HEK293T (cell line): ENCODE results near the gene CHMP5.

ENCODE experiments used
- CTCF ChIA-PET: fragments of 350-600 bp; formaldehyde crosslinking; extraction: SDS; loops from one replicate; lab custom pipeline; 2021; ENCODE audit warnings: antibody characterized with exemption, inconsistent platforms; lab: Yijun Ruan, JAX
- POLR2A ChIA-PET: fragments of 350-600 bp; formaldehyde crosslinking; extraction: SDS; loops from one replicate; lab custom pipeline; 2020; ENCODE audit warnings: antibody characterized with exemption, inconsistent platforms; lab: Yijun Ruan, JAX
- DNase-seq: peaks from one replicate; pipeline ENCODE4 v3.0.0; 2012; ENCODE audit warnings: mixed read lengths; ENCODE audit errors: extremely low spot score
- ARNT ChIP-seq: fragments of 450-650 bp; IDR thresholded peaks from 2 replicates; pipeline ENCODE4 v1.6.1; 2017; ENCODE audit warnings: mild to moderate bottlenecking
- BHLHE40 ChIP-seq: fragments of 450-650 bp; IDR thresholded peaks from 2 replicates; pipeline ENCODE4 v1.6.1; 2016; ENCODE audit warnings: mild to moderate bottlenecking, moderate library complexity, borderline replicate concordance
- CTBP1 ChIP-seq: fragments of 450-650 bp; IDR thresholded peaks from 2 replicates; pipeline ENCODE4 v1.6.1; 2016; ENCODE audit warnings: borderline replicate concordance
- ELF4 ChIP-seq: fragments of 450-650 bp; IDR thresholded peaks from 2 replicates; pipeline ENCODE4 v1.6.1; 2017; ENCODE audit warnings: antibody characterized with exemption
- FOXA1 ChIP-seq: fragments of 450-650 bp; IDR thresholded peaks from 2 replicates; pipeline ENCODE4 v1.6.1; 2016; ENCODE audit warnings: mild to moderate bottlenecking
- FOXK2 ChIP-seq: fragments of 450-650 bp; IDR thresholded peaks from 2 replicates; pipeline ENCODE4 v1.6.1; 2016; ENCODE audit warnings: mild to moderate bottlenecking
- FOXM1 ChIP-seq: fragments of 450-650 bp; IDR thresholded peaks from 2 replicates; pipeline ENCODE4 v1.6.1; 2017; ENCODE audit warnings: mild to moderate bottlenecking, borderline replicate concordance
- HDGF ChIP-seq: fragments of 450-650 bp; IDR thresholded peaks from 2 replicates; pipeline ENCODE4 v1.6.1; 2017; ENCODE audit warnings: antibody characterized with exemption, borderline replicate concordance
- L3MBTL2 ChIP-seq: fragments of 450-650 bp; conservative IDR thresholded peaks from 2 replicates; pipeline ENCODE4 v1.6.1; 2016; ENCODE audit warnings: mild to moderate bottlenecking
- LEF1 ChIP-seq: fragments of 450-650 bp; IDR thresholded peaks from 2 replicates; pipeline ENCODE4 v1.6.1; 2017; ENCODE audit warnings: mild to moderate bottlenecking, borderline replicate concordance
- NFRKB ChIP-seq: fragments of 450-650 bp; IDR thresholded peaks from 2 replicates; pipeline ENCODE4 v1.6.1; 2016; ENCODE audit warnings: mild to moderate bottlenecking, moderate library complexity
- SP1 ChIP-seq: fragments of 450-650 bp; IDR thresholded peaks from 2 replicates; pipeline ENCODE4 v1.6.1; 2017
- SUZ12 ChIP-seq: fragments of 450-650 bp; IDR thresholded peaks from 2 replicates; pipeline ENCODE4 v1.6.1; 2016; ENCODE audit warnings: mild to moderate bottlenecking
- TARDBP ChIP-seq: fragments of 450-650 bp; IDR thresholded peaks from 2 replicates; pipeline ENCODE4 v1.6.1; 2016
- ZNF384 ChIP-seq: fragments of 450-650 bp; IDR thresholded peaks from 2 replicates; pipeline ENCODE4 v1.6.1; 2016
- TF ChIP-seq, protein P1 (sequence below): fragments of 450-650 bp; IDR thresholded peaks from 2 replicates; pipeline ENCODE4 v1.6.1; 2016

CHMP5 gene

DNA sequence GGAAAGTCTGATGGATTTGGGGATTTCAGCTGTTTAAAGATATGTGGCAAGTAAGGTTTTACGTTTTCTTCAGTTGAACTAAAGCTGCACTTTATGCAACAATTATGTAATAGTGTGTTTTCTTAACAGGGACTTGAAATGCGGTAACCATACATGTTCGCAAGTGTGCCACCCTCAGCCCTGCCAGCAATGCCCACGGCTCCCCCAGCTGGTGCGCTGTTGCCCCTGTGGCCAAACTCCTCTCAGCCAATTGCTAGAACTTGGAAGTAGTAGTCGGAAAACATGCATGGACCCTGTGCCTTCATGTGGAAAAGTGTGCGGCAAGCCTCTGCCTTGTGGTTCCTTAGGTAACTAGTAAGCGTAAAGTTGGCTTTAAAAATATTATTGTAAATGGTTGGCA is 53.9 kb downstream of the CHMP5 start:
- no peak for TF ChIP-seq FOXA1
- TF ChIP-seq ELF4 = no peak
- no peak for TF ChIP-seq L3MBTL2
- no peak for TF ChIP-seq HDGF
- TF ChIP-seq LEF1 = no peak
- CTCF ChIA-PET = no interaction called here
- POLR2A ChIA-PET = no interaction called here
- DNase-seq = no peak

DNA sequence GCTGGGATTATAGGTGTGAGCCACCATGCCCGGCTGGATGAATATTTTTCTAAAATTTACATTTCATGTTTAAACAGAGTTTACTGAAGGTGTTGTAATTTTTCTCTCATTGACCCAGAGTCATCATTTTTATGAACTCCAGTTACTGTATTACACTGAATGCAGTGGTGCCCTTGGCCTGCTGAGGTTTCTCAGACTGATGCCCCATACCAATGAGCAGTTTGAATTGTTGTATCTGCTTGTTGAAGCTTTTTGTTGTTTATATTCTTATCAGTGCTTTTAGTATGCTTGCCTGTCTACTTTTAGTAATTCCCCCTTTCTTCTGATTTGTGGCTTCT is 55.4 kb downstream of the CHMP5 start:
- ChIA-PET CTCF (no interaction called here), POLR2A (no interaction called here)
- TF ChIP-seq ZNF384 (no peak), FOXK2 (no peak), ARNT (no peak), SUZ12 (no peak), FOXM1 (no peak), NFRKB (no peak), FOXA1 (no peak), LEF1 (no peak), TARDBP (no peak), SP1 (no peak), HDGF (no peak), ELF4 (no peak), CTBP1 (no peak), BHLHE40 (no peak)
- DNase-seq = no peak

DNA sequence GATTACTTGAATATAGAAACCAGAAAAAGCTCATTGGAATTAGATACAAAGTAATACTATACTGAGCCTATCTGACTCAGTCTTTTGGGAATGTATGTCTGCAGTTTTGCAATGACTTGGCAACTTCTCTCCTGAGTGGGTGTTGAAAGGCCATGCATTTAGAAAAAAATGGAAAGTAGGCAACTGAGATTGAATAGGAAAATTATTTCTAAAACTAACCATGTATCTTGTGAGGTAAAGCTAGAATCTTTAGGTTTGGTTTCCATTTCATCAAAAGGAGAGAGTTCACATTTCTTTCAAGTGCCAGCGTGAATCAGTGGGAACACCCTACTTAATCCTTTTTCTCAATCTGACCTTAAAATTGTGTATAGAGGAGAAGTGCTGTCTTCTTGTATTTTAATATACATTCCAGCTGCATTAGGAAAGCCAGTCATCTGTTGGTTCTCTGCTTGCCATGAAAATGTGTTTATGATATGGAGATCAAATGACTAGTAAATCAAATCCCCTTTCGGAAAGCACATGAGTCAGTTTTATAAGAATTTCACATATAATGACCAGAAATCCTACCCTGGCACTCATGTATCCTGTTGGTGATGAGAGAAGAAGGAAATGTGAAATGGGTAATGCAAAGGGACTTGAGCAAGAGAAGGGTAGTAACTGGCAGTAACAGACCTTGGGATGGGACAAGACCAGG is 55.9 kb downstream of the CHMP5 start:
- DNase-seq = no peak
- ChIA-PET CTCF (no interaction called here), POLR2A (no interaction called here)

DNA sequence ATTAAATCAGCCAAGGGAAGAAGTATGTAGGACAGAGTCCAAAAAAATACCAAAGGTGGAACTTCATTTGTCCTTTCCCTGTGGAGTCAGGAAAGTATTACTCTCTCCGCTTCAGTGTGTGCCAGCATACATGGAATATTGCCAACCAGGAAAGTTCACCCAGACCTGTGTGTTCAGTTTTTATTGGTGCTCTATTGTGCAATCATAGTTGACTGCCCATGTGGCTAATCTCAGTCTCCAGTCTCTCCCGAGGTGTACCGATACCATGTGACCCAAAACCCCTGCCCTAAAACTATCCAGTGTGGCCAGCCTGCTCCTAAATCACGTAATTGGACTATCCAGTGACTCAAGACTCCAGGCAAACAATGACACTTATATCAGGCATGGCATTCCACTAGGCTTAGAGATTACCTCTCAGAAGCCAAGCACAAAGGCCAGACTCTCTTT is 64.3 kb downstream of the CHMP5 start:
- ChIA-PET POLR2A (no interaction called here), CTCF (no interaction called here)
- no peak for DNase-seq
- TF ChIP-seq ELF4 = no peak
- TF ChIP-seq HDGF = no peak
- TF ChIP-seq SUZ12 = no peak
- TF ChIP-seq TARDBP = no peak
- no peak for TF ChIP-seq FOXM1
- no peak for TF ChIP-seq BHLHE40
- no peak for TF ChIP-seq SP1
- TF ChIP-seq CTBP1 = no peak
- no peak for TF ChIP-seq ARNT
- no peak for TF ChIP-seq NFRKB
- TF ChIP-seq, protein P1, sequence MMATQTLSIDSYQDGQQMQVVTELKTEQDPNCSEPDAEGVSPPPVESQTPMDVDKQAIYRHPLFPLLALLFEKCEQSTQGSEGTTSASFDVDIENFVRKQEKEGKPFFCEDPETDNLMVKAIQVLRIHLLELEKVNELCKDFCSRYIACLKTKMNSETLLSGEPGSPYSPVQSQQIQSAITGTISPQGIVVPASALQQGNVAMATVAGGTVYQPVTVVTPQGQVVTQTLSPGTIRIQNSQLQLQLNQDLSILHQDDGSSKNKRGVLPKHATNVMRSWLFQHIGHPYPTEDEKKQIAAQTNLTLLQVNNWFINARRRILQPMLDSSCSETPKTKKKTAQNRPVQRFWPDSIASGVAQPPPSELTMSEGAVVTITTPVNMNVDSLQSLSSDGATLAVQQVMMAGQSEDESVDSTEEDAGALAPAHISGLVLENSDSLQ = no peak
- no peak for TF ChIP-seq LEF1
- TF ChIP-seq FOXA1 = no peak
- TF ChIP-seq ZNF384 = no peak
- no peak for TF ChIP-seq L3MBTL2
- no peak for TF ChIP-seq FOXK2

More for the DNA sequence above, 55.9 kb downstream of the CHMP5 start:
- no peak for TF ChIP-seq NFRKB
- TF ChIP-seq, protein P1 = no peak
- TF ChIP-seq CTBP1 = no peak
- TF ChIP-seq L3MBTL2 = no peak
- no peak for TF ChIP-seq HDGF
- TF ChIP-seq ZNF384 = no peak
- TF ChIP-seq BHLHE40 = no peak

DNA sequence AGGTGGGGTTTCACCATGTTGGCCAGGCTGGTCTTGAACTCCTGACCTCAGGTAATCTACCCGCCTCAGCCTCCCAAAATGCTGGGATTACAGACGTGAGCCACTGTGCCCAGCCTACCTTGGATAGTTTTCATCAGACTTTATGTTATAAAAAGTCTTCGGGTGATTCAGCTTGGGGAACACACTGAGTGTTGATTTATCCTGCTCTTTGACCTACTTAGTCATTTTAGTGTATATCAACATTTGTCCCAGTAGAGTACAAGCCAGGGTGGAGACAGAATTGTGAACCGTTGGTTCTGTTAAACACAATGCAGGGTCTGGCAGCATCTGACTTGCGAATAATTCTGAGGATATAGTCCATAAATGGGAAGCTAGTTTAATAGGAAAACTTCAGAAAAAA is 65.1 kb downstream of the CHMP5 start:
- TF ChIP-seq LEF1 (no peak), TARDBP (no peak), CTBP1 (no peak), ZNF384 (no peak), NFRKB (no peak), BHLHE40 (no peak), SP1 (no peak), FOXA1 (no peak), ELF4 (no peak), L3MBTL2 (no peak), FOXM1 (no peak), HDGF (no peak), SUZ12 (no peak), FOXK2 (no peak), ARNT (no peak)
- TF ChIP-seq, protein P1 = no peak
- no peak for DNase-seq
- ChIA-PET POLR2A (no interaction called here), CTCF (no interaction called here)

DNA sequence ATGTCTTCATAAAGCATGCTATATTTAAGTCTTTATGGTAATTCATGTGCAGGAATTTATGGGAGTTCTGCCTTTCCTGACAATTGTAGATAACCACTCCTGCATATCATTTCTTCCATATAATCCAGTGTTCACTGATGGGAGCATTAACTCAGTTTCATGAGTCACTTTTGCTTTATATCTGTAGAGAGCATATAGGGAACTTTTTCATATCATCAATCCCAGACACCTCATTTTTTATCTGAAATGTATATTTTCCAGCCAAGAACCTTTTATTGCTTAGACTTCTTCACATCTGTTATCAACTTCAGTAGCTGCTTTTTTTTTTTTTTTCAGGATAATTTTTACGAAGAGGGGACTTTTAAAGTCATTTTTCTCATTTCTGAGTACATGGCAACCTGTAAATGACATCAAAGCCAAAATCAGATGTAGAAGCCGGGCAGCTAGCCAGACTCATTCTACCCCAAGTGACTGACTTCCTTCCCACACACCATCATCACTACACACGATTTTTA is 66.6 kb downstream of the CHMP5 start:
- ChIA-PET CTCF (no interaction called here), POLR2A (no interaction called here)
- no peak for DNase-seq
- no peak for TF ChIP-seq L3MBTL2
- TF ChIP-seq, protein P1 = no peak
- TF ChIP-seq ELF4 = no peak
- TF ChIP-seq TARDBP = no peak
- no peak for TF ChIP-seq ZNF384
- no peak for TF ChIP-seq HDGF
